WTC11 (cell line): ENCODE measurements around the gene ALG14. TPM values are rescaled to one million over a fixed set of nuclear protein-coding genes. Genes with fewer than 3 reads are reported as not detected.
A peak's percentile ranks its signal among the peaks of the same experiment; 100 is the strongest.

Source experiments
- ATAC-seq: fragments of 200-7000 bp; cut with Tn5 transposase; 2 replicates; pipeline ENCODE4 v1.10.0; 2021; ENCODE audit warnings: mild to moderate bottlenecking, moderate library complexity
- CTCF ChIA-PET: fragments of 300-600 bp; sonication (Branson Sonifier 250); formaldehyde crosslinking; loops from one replicate; lab custom pipeline; 2021; ENCODE audit warnings: antibody characterized with exemption; lab: Charles Lee
- POLR2A ChIA-PET: fragments of 350-600 bp; sonication (Branson Sonifier 250); formaldehyde crosslinking; loops from one replicate; lab custom pipeline; 2021; ENCODE audit warnings: antibody characterized with exemption; lab: Charles Lee
- DNase-seq: peaks from one replicate; pipeline ENCODE4 v3.0.0; 2021; ENCODE audit warnings: low spot score
- H3K27ac Mint-ChIP-seq: 2 replicates; pipeline ENCODE4 v1.8.0; 2021; ENCODE audit warnings: mixed read lengths
- H3K27me3 Mint-ChIP-seq: 2 replicates; pipeline ENCODE4 v1.8.0; 2021; ENCODE audit warnings: low read depth, mild to moderate bottlenecking, moderate library complexity, mixed read lengths
- H3K36me3 Mint-ChIP-seq: 2 replicates; pipeline ENCODE4 v1.8.0; 2021; ENCODE audit warnings: mixed read lengths
- H3K4me1 Mint-ChIP-seq: 2 replicates; pipeline ENCODE4 v1.8.0; 2022; ENCODE audit warnings: mixed read lengths
- H3K4me3 Mint-ChIP-seq: 2 replicates; pipeline ENCODE4 v1.8.0; 2021; ENCODE audit warnings: mild to moderate bottlenecking, moderate library complexity, mixed read lengths
- H3K9me3 Mint-ChIP-seq: 2 replicates; pipeline ENCODE4 v1.8.0; 2021; ENCODE audit warnings: mixed read lengths
- ATF3 ChIP-seq: sonication (generic); formaldehyde crosslinking; conservative IDR thresholded peaks from 2 replicates; pipeline ENCODE4 v1.8.1; 2022; ENCODE audit warnings: mild to moderate bottlenecking, missing genetic modification reagents
- E2F1 ChIP-seq: sonication (generic); formaldehyde crosslinking; IDR thresholded peaks from 2 replicates; pipeline ENCODE4 v1.8.0; 2022; ENCODE audit warnings: mild to moderate bottlenecking, missing genetic modification reagents
- FOXP1 ChIP-seq: sonication (generic); formaldehyde crosslinking; IDR thresholded peaks from 2 replicates; pipeline ENCODE4 v1.8.0; 2022; ENCODE audit warnings: missing genetic modification reagents, mild to moderate bottlenecking, moderate library complexity, borderline replicate concordance
- HMGXB4 ChIP-seq: sonication (generic); formaldehyde crosslinking; IDR thresholded peaks from 2 replicates; pipeline ENCODE4 v1.8.1; 2023; ENCODE audit warnings: mild to moderate bottlenecking, moderate library complexity, missing genetic modification reagents
- JAZF1 ChIP-seq: fragments of 250-450 bp; sonication (Bioruptor Pico); IDR thresholded peaks from 2 replicates; pipeline ENCODE4 v1.9.0; 2021; ENCODE audit warnings: moderate library complexity, mild to moderate bottlenecking, inconsistent platforms
- MAX ChIP-seq: sonication (generic); formaldehyde crosslinking; IDR thresholded peaks from 2 replicates; pipeline ENCODE4 v1.8.0; 2022; ENCODE audit warnings: mild to moderate bottlenecking, missing genetic modification reagents
- MLX ChIP-seq: sonication (generic); formaldehyde crosslinking; IDR thresholded peaks from 2 replicates; pipeline ENCODE4 v1.8.1; 2023; ENCODE audit warnings: mild to moderate bottlenecking, missing genetic modification reagents, moderate library complexity
- NR1H2 ChIP-seq: sonication (generic); formaldehyde crosslinking; IDR thresholded peaks from 2 replicates; pipeline ENCODE4 v1.9.0; 2021; ENCODE audit warnings: mild to moderate bottlenecking, moderate library complexity, missing genetic modification reagents
- PRDM15 ChIP-seq: sonication (generic); formaldehyde crosslinking; IDR thresholded peaks from 2 replicates; pipeline ENCODE4 v1.8.0; 2022; ENCODE audit warnings: missing genetic modification reagents
- TEAD1 ChIP-seq: sonication (generic); formaldehyde crosslinking; IDR thresholded peaks from 2 replicates; pipeline ENCODE4 v1.8.0; 2022; ENCODE audit warnings: mild to moderate bottlenecking, missing genetic modification reagents
- TP53 ChIP-seq: sonication (generic); formaldehyde crosslinking; IDR thresholded peaks from 2 replicates; pipeline ENCODE4 v1.8.1; 2023; ENCODE audit warnings: mild to moderate bottlenecking, missing genetic modification reagents
- USF1 ChIP-seq: sonication (generic); formaldehyde crosslinking; IDR thresholded peaks from 2 replicates; pipeline ENCODE4 v1.8.0; 2022; ENCODE audit warnings: mild to moderate bottlenecking, missing genetic modification reagents
- ZNF121 ChIP-seq: sonication (generic); formaldehyde crosslinking; IDR thresholded peaks from 2 replicates; pipeline ENCODE4 v1.8.0; 2023; ENCODE audit warnings: missing genetic modification reagents
- ZNF423 ChIP-seq: fragments of 250-450 bp; sonication (Bioruptor Pico); IDR thresholded peaks from 2 replicates; pipeline ENCODE4 v2.1.2; 2022; ENCODE audit warnings: mild to moderate bottlenecking, moderate library complexity
- total RNA-seq: library from RNA; stranded (reverse); gene quantifications from 3 replicates; pipeline ENCODE4 v1.2.3, GENCODE V29; 2021

ALG14 gene
- total RNA-seq, 1 experiment from 2014 or later: 2.3 TPM

- TF ChIP-seq E2F1 (CRISPR knock-in tag) (no peak), NR1H2 (no peak)
These were observed 141.4 kb downstream of the ALG14 start (continued) for GRCh38 chr1:94931254-94931841.

GRCh38 chr1:94929351-94930217 is 143.2 kb downstream of the ALG14 start:
- H3K9me3 Mint-ChIP-seq: no peaks in the 10 kb centered on the region
- peaks cover 44% of the 10 kb centered on the region for H3K4me1 Mint-ChIP-seq
- peak overlapping the region; percentile 92 for H3K4me3 Mint-ChIP-seq
- H3K36me3 Mint-ChIP-seq: peaks cover 7% of the 10 kb centered on the region; the same call in 1 of the 2 replicates
- no peak for TF ChIP-seq JAZF1 (CRISPR knock-in tag)
- peak; percentile 34; the same call in 1 of the 2 replicates for TF ChIP-seq MAX (CRISPR knock-in tag)
- no peak for TF ChIP-seq USF1
- TF ChIP-seq TP53 (CRISPR knock-in tag): no peak
- POLR2A ChIA-PET: no interaction called here
- CTCF ChIA-PET: no interaction called here
- no peaks in the 10 kb centered on the region for H3K27me3 Mint-ChIP-seq
- ATAC-seq: no peak
- DNase-seq: no peak
- no peak overlapping the region for H3K27ac Mint-ChIP-seq

GRCh38 chr1:94928293-94928939 is 144.3 kb downstream of the ALG14 start:
- H3K4me1 Mint-ChIP-seq: peaks cover 56% of the 10 kb centered on the region
- H3K27me3 Mint-ChIP-seq: no peaks in the 10 kb centered on the region
- H3K36me3 Mint-ChIP-seq: peaks cover 11% of the 10 kb centered on the region; the same call in 1 of the 2 replicates
- ChIA-PET POLR2A (interaction anchor here (0.9 to 2.1 kb wide), 4 partner anchors 8 to 115 kb away, joined by 3 to 8 read pairs (median 3); no protein-coding TSS in a partner anchor), CTCF (interaction anchor here (1.8 to 1.9 kb wide), 2 partner anchors 74 to 115 kb away, joined by 5 to 11 read pairs; no protein-coding TSS in a partner anchor)
- H3K9me3 Mint-ChIP-seq: no peaks in the 10 kb centered on the region
- no peak for DNase-seq
- TF ChIP-seq ZNF121 (CRISPR knock-in tag) (peak; percentile 95), TEAD1 (no peak)
- ATAC-seq: no peak
- peak overlapping the region; percentile 100 for H3K27ac Mint-ChIP-seq
- peak overlapping the region; percentile 92 for H3K4me3 Mint-ChIP-seq

- POLR2A ChIA-PET: interaction anchor here (0.9 to 2.1 kb wide), 7 partner anchors 9 to 306 kb away, joined by 3 to 8 read pairs (median 3); partner anchors contain the start of gene RWDD3
- CTCF ChIA-PET: interaction anchor here (1.0 to 1.9 kb wide), 4 partner anchors 18 to 116 kb away, joined by 3 to 11 read pairs (median 4); no protein-coding TSS in a partner anchor
- ATAC-seq (peak; percentile 38), DNase-seq (no peak)
- Mint-ChIP-seq H3K4me1 (peaks cover 64% of the 10 kb centered on the region), H3K27me3 (no peaks in the 10 kb centered on the region), H3K36me3 (peaks cover 7% of the 10 kb centered on the region; the same call in 1 of the 2 replicates), H3K27ac (peak overlapping the region; percentile 100), H3K9me3 (no peaks in the 10 kb centered on the region), H3K4me3 (peak overlapping the region; percentile 92)
- TF ChIP-seq MLX (CRISPR knock-in tag) (no peak), ATF3 (CRISPR knock-in tag) (no peak), PRDM15 (CRISPR knock-in tag) (no peak), ZNF423 (CRISPR knock-in tag) (no peak), E2F1 (CRISPR knock-in tag) (no peak), HMGXB4 (0 out of 2 replicates have a peak, but pooled peaks have one; percentile 30), FOXP1 (CRISPR knock-in tag) (no peak)
These were observed 145.2 kb downstream of the ALG14 start for GRCh38 chr1:94927405-94928175.
